GM12878 (cell line): ENCODE data around the gene KMT2B. TPM values are rescaled to one million over a fixed set of nuclear protein-coding genes. Genes with fewer than 3 reads are reported as not detected.

Source experiments
- ATAC-seq: fragments of 200-7000 bp; cut with Tn5 transposase; 3 replicates; pipeline ENCODE4 v1.9.1; 2020; ENCODE audit warnings: mild to moderate bottlenecking, moderate library complexity
- BruUV-seq: library from RNA; stranded (reverse); fragments of 400-500 nt; replicated peaks from 2 replicates; lab custom pipeline; 2021; lab: Mats Ljungman, UMichigan
- CTCF ChIA-PET: fragments of 300-600 bp; sonication (Branson Sonifier 250); formaldehyde crosslinking; extraction: SDS; loops from one replicate; lab custom pipeline; 2021; ENCODE audit warnings: inconsistent platforms; lab: Yijun Ruan, JAX
- POLR2A ChIA-PET: fragments of 350-600 bp; formaldehyde crosslinking; extraction: SDS; loops from one replicate; lab custom pipeline; 2021; ENCODE audit warnings: inconsistent platforms; lab: Charles Lee
- RAD21 ChIA-PET: fragments of 300-600 bp; sonication (Branson Sonifier 250); formaldehyde crosslinking; loops from one replicate; lab custom pipeline; 2023; ENCODE audit warnings: antibody characterized with exemption; ENCODE audit not compliant: unreplicated experiment; lab: Charles Lee
- SMC1A ChIA-PET: fragments of 300-600 bp; sonication (Branson Sonifier 250); formaldehyde crosslinking; loops from one replicate; lab custom pipeline; 2023; ENCODE audit not compliant: unreplicated experiment, uncharacterized antibody; lab: Charles Lee
- DNase-seq: peaks from one replicate; pipeline ENCODE4 v3.0.0-alpha.2; 2011; ENCODE audit warnings: low read depth, low spot score
- FAIRE-seq: peaks from 3 replicates; lab custom pipeline; 2011; peaks lifted over from hg19 to GRCh38; lab: Jason Lieb, UNC
- H2AFZ ChIP-seq: 2 replicates; pipeline ENCODE4 v1.6.0; 2011; ENCODE audit warnings: low read depth, low read length, control low read depth; ENCODE audit not compliant: control insufficient read depth
- H3K27ac ChIP-seq: 2 replicates; pipeline ENCODE4 v1.5.1; 2011; ENCODE audit warnings: control low read depth; ENCODE audit not compliant: control insufficient read depth, insufficient read depth
- H3K27me3 ChIP-seq, 2 experiments: replicated peaks in 1 of 2; 2 replicates each; pipeline versions ENCODE4 v1.6.0 to v1.6.1; 2011; ENCODE audit warnings: low read length in 1 of 2; ENCODE audit not compliant: control insufficient read depth in 2 of 2, insufficient read depth in 2 of 2
- H3K36me3 ChIP-seq, 2 experiments: 2 replicates each; pipeline ENCODE4 v1.5.1; 2011; ENCODE audit warnings: low read length in 1 of 2; ENCODE audit not compliant: control insufficient read depth in 2 of 2, insufficient read depth in 2 of 2
- H3K4me1 ChIP-seq: 2 replicates; pipeline ENCODE4 v1.6.1; 2011; ENCODE audit warnings: mild to moderate bottlenecking, low read length, moderate library complexity, mixed read lengths; ENCODE audit not compliant: control insufficient read depth, insufficient read depth
- H3K4me2 ChIP-seq: 2 replicates; pipeline ENCODE4 v1.6.0; 2011; ENCODE audit warnings: control low read depth; ENCODE audit not compliant: control insufficient read depth, insufficient read depth
- H3K4me3 ChIP-seq: fragments of 200-600 bp; sonication (generic); 2 replicates; pipeline ENCODE4 v1.5.1; 2016
- H3K79me2 ChIP-seq: 2 replicates; pipeline ENCODE4 v1.6.0; 2011; ENCODE audit warnings: low read length; ENCODE audit not compliant: control insufficient read depth, insufficient read depth
- H3K9ac ChIP-seq: 2 replicates; pipeline ENCODE4 v1.8.0; 2011; ENCODE audit warnings: low read length, control low read depth, mixed read lengths; ENCODE audit not compliant: control insufficient read depth, insufficient read depth
- H3K9me3 ChIP-seq: replicated peaks from 3 replicates; pipeline ENCODE4 v1.5.1; 2011; ENCODE audit warnings: mild to moderate bottlenecking, low read length; ENCODE audit not compliant: control insufficient read depth, insufficient read depth
- H4K20me1 ChIP-seq: 2 replicates; pipeline ENCODE4 v1.6.0; 2011; ENCODE audit not compliant: control insufficient read depth, insufficient read depth
- ZBTB33 ChIP-seq: fragments of 450-650 bp; IDR thresholded peaks from 2 replicates; pipeline ENCODE4 v1.6.1; 2017; ENCODE audit warnings: mild to moderate bottlenecking
- ZNF207 ChIP-seq: fragments of 450-650 bp; IDR thresholded peaks from 2 replicates; pipeline ENCODE4 v1.6.1; 2014; ENCODE audit warnings: antibody characterized with exemption, mild to moderate bottlenecking, borderline replicate concordance
- WGBS: methylation state at CpG from one replicate; pipeline ENCODE4 v1.1.6; 2016; ENCODE audit warnings: low lambda C conversion rate; ENCODE audit not compliant: insufficient replicate concordance, insufficient coverage; ENCODE audit errors: missing lambda C conversion rate; 5-methylcytosine and 5-hydroxymethylcytosine counted together
- in situ Hi-C: fragments of 300-500 bp; cut with MboI; formaldehyde crosslinking; loops from 9 replicates; pipeline ENCODE4 v1.14.3; 2018; ENCODE audit warnings: mixed read lengths
- intact Hi-C: fragments of 100-400 bp; cut with micrococcal nuclease; formaldehyde crosslinking; loops from one replicate; pipeline ENCODE4 v1.14.2; 2022; ENCODE audit not compliant: unreplicated experiment
- polyA plus RNA-seq, 11 experiments: library from polyadenylated mRNA; depleted of rRNA in 4 of 11; unstranded in 6 of 11; stranded (reverse) in 5 of 11; fragments of >200 nt; fragmentation: Nextera tagmentation in 4 of 11; fragmentation: Illumina TruSeq in 1 of 11; extraction: Ambion mirVana in 4 of 11; extraction: Trizol in 1 of 11; gene quantifications; 1 replicate in 1 of 11; 2 replicates in 10 of 11; pipeline versions ENCODE4 v1.2.1 to v1.2.3, GENCODE V29; 2011 to 2016; ENCODE audit warnings: inconsistent platforms in 2 of 11, missing spikeins in 2 of 11, low read depth in 1 of 11
- total RNA-seq, 4 experiments: library from RNA; depleted of rRNA in 3 of 4; stranded (reverse); fragments of >200 nt in 3 of 4; fragmentation: Illumina TruSeq in 1 of 4; extraction: Trizol in 1 of 4; gene quantifications; 2 replicates each; pipeline versions ENCODE4 v1.2.1 to v1.2.3, GENCODE V29; 2013 to 2021

Gene KMT2B
- total and polyA plus RNA-seq, 10 of the 15 experiments (the other 5 are each of a cell fraction or from before 2014, with no cell fraction given): 0.71 to 35.6 (median 6.0) TPM

- Histone ChIP-seq H3K27me3 (no peaks in the 10 kb centered on the region), H3K79me2 (no peaks in the 10 kb centered on the region), H3K4me1 (peaks cover 18% of the 10 kb centered on the region), H3K4me2 (no peak overlapping the region), H3K36me3 (no peaks in the 10 kb centered on the region), H3K4me3 (no peak overlapping the region), H3K27ac (no peak overlapping the region), H4K20me1 (no peaks in the 10 kb centered on the region)
- FAIRE-seq: no peak
- BruUV-seq: no TSS peak
- ChIA-PET RAD21 (interaction anchor here (1.0 to 2.2 kb wide), 5 partner anchors 18 to 238 kb away, joined by 3 to 13 read pairs (median 6); partner anchors contain the start of gene LIN37), SMC1A (interaction anchor here (1.2 to 12.3 kb wide), 4 partner anchors 20 to 189 kb away, joined by 4 to 375 read pairs (median 6); partner anchors contain the start of gene LIN37), CTCF (interaction anchor here (0.9 to 7.8 kb wide), 14 partner anchors 8 to 218 kb away, joined by 3 to 271 read pairs (median 6); partner anchors contain the start of genes IGFLR1, PRODH2, PSENEN and U2AF1L4)
- intact Hi-C loops: loop anchor here (1.0 to 5.0 kb wide), 3 partner anchors 47 to 238 kb away; no protein-coding TSS in a partner anchor
- 7% methylated on average over 8 of the region's 8 CpGs for WGBS
- in situ Hi-C loops: no loop called here
- ATAC-seq: no peak
- TF ChIP-seq ZNF207 (peak; percentile 42; the same call in 1 of the 2 replicates), ZBTB33 (no peak)
- TF ChIP-seq, all 136 proteins: peak for 1
- Histone ChIP-seq H3K9ac (no peak overlapping the region), H2AFZ (no peak overlapping the region), H3K9me3 (no peaks in the 10 kb centered on the region; the same call in 2 of the 3 replicates)
- no peak for DNase-seq
- POLR2A ChIA-PET: interaction anchor here (0.6 to 11.9 kb wide), 4 partner anchors 9 to 82 kb away, joined by 3 to 516 read pairs (median 4); no protein-coding TSS in a partner anchor
These were observed 24.4 kb upstream of the KMT2B start for GRCh38 chr19:35693422-35693821.
